GM12878 (cell line): ENCODE results near the gene CCNL2. TPM values are rescaled to one million over a fixed set of nuclear protein-coding genes. Genes with fewer than 3 reads are reported as not detected.

Experiments
- ATAC-seq: fragments of 200-7000 bp; cut with Tn5 transposase; 3 replicates; pipeline ENCODE4 v1.9.1; 2020; ENCODE audit warnings: mild to moderate bottlenecking, moderate library complexity
- BruUV-seq: library from RNA; stranded (reverse); fragments of 400-500 nt; replicated peaks from 2 replicates; lab custom pipeline; 2021; lab: Mats Ljungman, UMichigan
- CTCF ChIA-PET: fragments of 300-600 bp; sonication (Branson Sonifier 250); formaldehyde crosslinking; extraction: SDS; loops from one replicate; lab custom pipeline; 2021; ENCODE audit warnings: inconsistent platforms; lab: Yijun Ruan, JAX
- POLR2A ChIA-PET: fragments of 350-600 bp; formaldehyde crosslinking; extraction: SDS; loops from one replicate; lab custom pipeline; 2021; ENCODE audit warnings: inconsistent platforms; lab: Charles Lee
- RAD21 ChIA-PET: fragments of 300-600 bp; sonication (Branson Sonifier 250); formaldehyde crosslinking; loops from one replicate; lab custom pipeline; 2023; ENCODE audit warnings: antibody characterized with exemption; ENCODE audit not compliant: unreplicated experiment; lab: Charles Lee
- SMC1A ChIA-PET: fragments of 300-600 bp; sonication (Branson Sonifier 250); formaldehyde crosslinking; loops from one replicate; lab custom pipeline; 2023; ENCODE audit not compliant: unreplicated experiment, uncharacterized antibody; lab: Charles Lee
- DNase-seq: peaks from one replicate; pipeline ENCODE4 v3.0.0-alpha.2; 2011; ENCODE audit warnings: low read depth, low spot score
- FAIRE-seq: peaks from 3 replicates; lab custom pipeline; 2011; peaks lifted over from hg19 to GRCh38; lab: Jason Lieb, UNC
- H2AFZ ChIP-seq: 2 replicates; pipeline ENCODE4 v1.6.0; 2011; ENCODE audit warnings: low read depth, low read length, control low read depth; ENCODE audit not compliant: control insufficient read depth
- H3K27ac ChIP-seq: 2 replicates; pipeline ENCODE4 v1.5.1; 2011; ENCODE audit warnings: control low read depth; ENCODE audit not compliant: control insufficient read depth, insufficient read depth
- H3K27me3 ChIP-seq, 2 experiments: replicated peaks in 1 of 2; 2 replicates each; pipeline versions ENCODE4 v1.6.0 to v1.6.1; 2011; ENCODE audit warnings: low read length in 1 of 2; ENCODE audit not compliant: control insufficient read depth in 2 of 2, insufficient read depth in 2 of 2
- H3K36me3 ChIP-seq, 2 experiments: 2 replicates each; pipeline ENCODE4 v1.5.1; 2011; ENCODE audit warnings: low read length in 1 of 2; ENCODE audit not compliant: control insufficient read depth in 2 of 2, insufficient read depth in 2 of 2
- H3K4me1 ChIP-seq: 2 replicates; pipeline ENCODE4 v1.6.1; 2011; ENCODE audit warnings: mild to moderate bottlenecking, low read length, moderate library complexity, mixed read lengths; ENCODE audit not compliant: control insufficient read depth, insufficient read depth
- H3K4me2 ChIP-seq: 2 replicates; pipeline ENCODE4 v1.6.0; 2011; ENCODE audit warnings: control low read depth; ENCODE audit not compliant: control insufficient read depth, insufficient read depth
- H3K4me3 ChIP-seq: fragments of 200-600 bp; sonication (generic); 2 replicates; pipeline ENCODE4 v1.5.1; 2016
- H3K79me2 ChIP-seq: 2 replicates; pipeline ENCODE4 v1.6.0; 2011; ENCODE audit warnings: low read length; ENCODE audit not compliant: control insufficient read depth, insufficient read depth
- H3K9ac ChIP-seq: 2 replicates; pipeline ENCODE4 v1.8.0; 2011; ENCODE audit warnings: low read length, control low read depth, mixed read lengths; ENCODE audit not compliant: control insufficient read depth, insufficient read depth
- H3K9me3 ChIP-seq: replicated peaks from 3 replicates; pipeline ENCODE4 v1.5.1; 2011; ENCODE audit warnings: mild to moderate bottlenecking, low read length; ENCODE audit not compliant: control insufficient read depth, insufficient read depth
- H4K20me1 ChIP-seq: 2 replicates; pipeline ENCODE4 v1.6.0; 2011; ENCODE audit not compliant: control insufficient read depth, insufficient read depth
- BCLAF1 ChIP-seq: fragments of 450-650 bp; IDR thresholded peaks from 2 replicates; pipeline ENCODE4 v1.6.1; 2017; ENCODE audit warnings: antibody characterized with exemption, mild to moderate bottlenecking, moderate library complexity
- TAF1 ChIP-seq: IDR thresholded peaks from 2 replicates; pipeline ENCODE4 v1.6.1; 2011; ENCODE audit warnings: mild to moderate bottlenecking, low read depth, low read length, borderline replicate concordance
- TCF12 ChIP-seq: IDR thresholded peaks from 2 replicates; pipeline ENCODE4 v1.6.1; 2011; ENCODE audit warnings: low read depth, mild to moderate bottlenecking, low read length
- WGBS: methylation state at CpG from one replicate; pipeline ENCODE4 v1.1.6; 2016; ENCODE audit warnings: low lambda C conversion rate; ENCODE audit not compliant: insufficient replicate concordance, insufficient coverage; ENCODE audit errors: missing lambda C conversion rate; 5-methylcytosine and 5-hydroxymethylcytosine counted together
- in situ Hi-C: fragments of 300-500 bp; cut with MboI; formaldehyde crosslinking; loops from 9 replicates; pipeline ENCODE4 v1.14.3; 2018; ENCODE audit warnings: mixed read lengths
- intact Hi-C: fragments of 100-400 bp; cut with micrococcal nuclease; formaldehyde crosslinking; loops from one replicate; pipeline ENCODE4 v1.14.2; 2022; ENCODE audit not compliant: unreplicated experiment
- polyA plus RNA-seq, 11 experiments: library from polyadenylated mRNA; depleted of rRNA in 4 of 11; unstranded in 6 of 11; stranded (reverse) in 5 of 11; fragments of >200 nt; fragmentation: Nextera tagmentation in 4 of 11; fragmentation: Illumina TruSeq in 1 of 11; extraction: Ambion mirVana in 4 of 11; extraction: Trizol in 1 of 11; gene quantifications; 1 replicate in 1 of 11; 2 replicates in 10 of 11; pipeline versions ENCODE4 v1.2.1 to v1.2.3, GENCODE V29; 2011 to 2016; ENCODE audit warnings: inconsistent platforms in 2 of 11, missing spikeins in 2 of 11, low read depth in 1 of 11
- total RNA-seq, 4 experiments: library from RNA; depleted of rRNA in 3 of 4; stranded (reverse); fragments of >200 nt in 3 of 4; fragmentation: Illumina TruSeq in 1 of 4; extraction: Trizol in 1 of 4; gene quantifications; 2 replicates each; pipeline versions ENCODE4 v1.2.1 to v1.2.3, GENCODE V29; 2013 to 2021

The CCNL2 gene
- total and polyA plus RNA-seq, 10 of the 15 experiments (the other 5 are each of a cell fraction or from before 2014, with no cell fraction given) = 2.1 to 143 (median 101) TPM

- POLR2A ChIA-PET = no interaction called here
- Histone ChIP-seq H2AFZ (no peak overlapping the region), H3K9me3 (no peaks in the 10 kb centered on the region), H3K4me1 (peaks cover 25% of the 10 kb centered on the region), H4K20me1 (no peaks in the 10 kb centered on the region), H3K36me3 (no peaks in the 10 kb centered on the region), H3K4me2 (0 out of 2 replicates have a peak overlapping the region, but pooled peaks have one; percentile 13), H3K9ac (no peak overlapping the region), H3K4me3 (no peak overlapping the region), H3K27me3 (no peaks in the 10 kb centered on the region), H3K27ac (no peak overlapping the region), H3K79me2 (no peaks in the 10 kb centered on the region)
- no peak for TF ChIP-seq TAF1
- TF ChIP-seq BCLAF1 = no peak
- TF ChIP-seq TCF12 = no peak
- CTCF ChIA-PET = no interaction called here
- FAIRE-seq = no peak
- RAD21 ChIA-PET = no interaction called here
- 61% methylated on average over 56 of the region's 112 CpGs for WGBS
- BruUV-seq = no TSS peak
- SMC1A ChIA-PET = no interaction called here
- no peak for ATAC-seq
- in situ Hi-C loops (no loop called here), intact Hi-C loops (no loop called here)
- no peak for DNase-seq
Observed at GRCh38 chr1:1419813-1420653, 20.9 kb upstream of the CCNL2 start.
